ENCODE data around the gene ATP6V0B.

Gene ATP6V0B

DNA sequence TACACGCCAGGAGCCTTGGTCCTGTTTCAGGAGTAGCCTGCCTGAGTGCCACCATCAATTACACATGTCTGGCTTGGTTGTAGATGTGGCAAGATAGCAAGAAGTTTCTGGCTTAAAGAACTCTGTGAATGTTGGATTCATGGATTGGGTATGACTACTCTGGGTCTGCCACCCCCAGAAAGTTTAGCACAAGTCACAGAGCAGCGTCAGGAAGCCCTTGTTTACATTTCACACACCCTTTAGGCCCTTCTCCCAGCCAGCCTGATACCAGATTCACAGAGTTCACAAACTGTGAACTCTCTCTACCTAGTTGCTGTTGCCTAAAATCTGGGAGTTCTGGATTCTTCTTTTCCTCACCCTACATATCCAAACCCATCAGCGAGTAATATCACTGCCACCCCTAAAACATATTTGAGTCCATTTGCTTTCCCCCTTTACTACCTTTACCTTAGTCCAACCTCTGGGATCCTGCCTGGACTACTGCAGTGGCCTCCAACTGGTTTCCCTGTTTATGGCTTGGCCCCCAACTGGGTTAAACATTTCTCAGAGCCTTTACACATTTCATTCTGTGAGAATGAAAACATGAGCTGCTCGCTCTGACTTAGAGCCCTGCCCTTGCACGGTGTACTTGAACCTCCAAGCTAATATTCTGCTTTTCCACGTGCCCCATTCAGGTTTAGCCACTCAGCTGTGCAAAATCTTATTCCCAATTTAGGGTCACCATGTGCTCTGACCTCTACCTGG lies 12.6 kb downstream of the ATP6V0B start:
- Histone ChIP-seq H3K4me2 (no peak overlapping the region), H4K20me1 (peaks cover 0 to 37% (median 19%) of the 10 kb centered on the region in 11 experiments; a peak in 14 of 22 replicates), H3K4me3 (no peak overlapping the region), H3K27ac (no peak overlapping the region), H3K4me1 (peaks cover 14 to 28% (median 24%) of the 10 kb centered on the region in 10 experiments), H3K9me3 (replicated peaks in 1 of 11) (no peaks in the 10 kb centered on the region), H3K36me3 (peaks cover 5 to 55% (median 46%) of the 10 kb centered on the region in 11 experiments; a peak in 21 of 22 replicates), H3K27me3 (no peaks in the 10 kb centered on the region), H3K9ac (no peak overlapping the region)
- TF ChIP-seq Cebpa-rat (IDR thresholded peaks at IDR 0.05), result no peak

DNA sequence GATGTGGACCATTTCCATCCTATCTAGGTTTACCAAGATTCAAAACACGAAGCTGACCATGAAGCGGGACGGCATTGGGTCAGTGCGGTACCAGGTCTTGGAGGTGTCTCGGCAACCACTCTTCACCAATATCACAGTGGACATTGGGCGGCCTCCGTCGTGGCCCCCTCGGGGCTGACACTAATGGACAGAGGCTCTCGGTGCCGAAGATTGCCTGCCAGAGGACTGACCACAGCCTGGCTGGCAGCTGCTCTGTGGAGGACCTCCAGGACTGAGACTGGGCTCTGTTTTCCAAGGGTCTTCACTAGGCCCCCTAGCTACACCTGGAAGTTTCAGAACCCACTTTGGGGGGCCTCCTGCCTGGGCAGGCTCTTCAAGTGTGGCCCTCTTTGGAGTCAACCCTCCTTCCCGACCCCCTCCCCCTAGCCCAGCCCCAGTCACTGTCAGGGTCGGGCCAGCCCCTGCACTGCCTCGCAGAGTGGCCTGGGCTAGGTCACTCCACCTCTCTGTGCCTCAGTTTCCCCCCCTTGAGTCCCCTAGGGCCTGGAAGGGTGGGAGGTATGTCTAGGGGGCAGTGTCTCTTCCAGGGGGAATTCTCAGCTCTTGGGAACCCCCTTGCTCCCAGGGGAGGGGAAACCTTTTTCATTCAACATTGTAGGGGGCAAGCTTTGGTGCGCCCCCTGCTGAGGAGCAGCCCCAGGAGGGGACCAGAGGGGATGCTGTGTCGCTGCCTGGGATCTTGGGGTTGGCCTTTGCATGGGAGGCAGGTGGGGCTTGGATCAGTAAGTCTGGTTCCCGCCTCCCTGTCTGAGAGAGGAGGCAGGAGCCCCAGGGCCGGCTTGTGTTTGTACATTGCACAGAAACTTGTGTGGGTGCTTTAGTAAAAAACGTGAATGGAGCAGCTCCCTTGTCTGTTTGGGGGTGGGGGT lies 15.8 kb downstream of the ATP6V0B start:
- peak overlapping the region; percentile 63 to 82 (median 77) for H3K9ac ChIP-seq
- H3K4me3 ChIP-seq, result peak overlapping the region; percentile 70 to 82 (median 73)
- H3K27me3 ChIP-seq, result no peaks in the 10 kb centered on the region
- H3K27ac ChIP-seq, result peak overlapping the region; percentile 43 to 78 (median 59); a peak in 18 of 22 replicates
- peak overlapping the region; percentile 77 to 99 (median 96) for H3K4me2 ChIP-seq
- H3K4me1 ChIP-seq, result peaks cover 36 to 50% (median 46%) of the 10 kb centered on the region in 10 experiments
- TF ChIP-seq Cebpa-rat (IDR thresholded peaks at IDR 0.05), result no peak
- H3K9me3 ChIP-seq (replicated peaks in 1 of 11), result no peaks in the 10 kb centered on the region
- peaks cover 0 to 10% (median 0%) of the 10 kb centered on the region in 11 experiments; a peak in 5 of 22 replicates for H4K20me1 ChIP-seq
- H3K36me3 ChIP-seq, result peaks cover 0 to 25% (median 21%) of the 10 kb centered on the region in 11 experiments; a peak in 21 of 22 replicates

DNA sequence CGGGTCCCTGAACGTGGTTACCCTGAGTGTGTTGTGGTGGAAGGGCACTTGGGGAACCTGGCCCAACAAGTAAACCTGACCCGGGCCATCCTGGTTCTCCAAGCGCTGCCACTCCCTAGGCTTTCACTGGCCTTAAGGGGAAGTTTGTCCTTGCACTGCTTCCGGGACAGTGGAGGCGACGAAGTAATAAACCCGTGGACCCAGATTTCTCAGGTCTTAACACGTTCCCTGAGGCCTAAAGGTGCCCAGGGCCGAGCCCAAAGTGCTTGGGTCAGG lies 16.4 kb downstream of the ATP6V0B start:
- TF ChIP-seq Cebpa-rat (IDR thresholded peaks at IDR 0.05), result no peak
- H4K20me1 ChIP-seq, result peaks cover 0 to 12% (median 0%) of the 10 kb centered on the region in 11 experiments; a peak in 4 of 22 replicates
- peaks cover 39 to 56% (median 52%) of the 10 kb centered on the region in 10 experiments for H3K4me1 ChIP-seq
- H3K9me3 ChIP-seq (replicated peaks in 1 of 11), result no peaks in the 10 kb centered on the region
- H3K27ac ChIP-seq, result peak overlapping the region; percentile 43 to 78 (median 59); a peak in 21 of 22 replicates
- peaks cover 0 to 19% (median 15%) of the 10 kb centered on the region in 11 experiments; a peak in 20 of 22 replicates for H3K36me3 ChIP-seq
- H3K9ac ChIP-seq, result peak overlapping the region; percentile 63 to 82 (median 77)
- no peaks in the 10 kb centered on the region for H3K27me3 ChIP-seq
- H3K4me2 ChIP-seq, result peak overlapping the region; percentile 77 to 99 (median 96)
- peak overlapping the region; percentile 70 to 82 (median 73) for H3K4me3 ChIP-seq

DNA sequence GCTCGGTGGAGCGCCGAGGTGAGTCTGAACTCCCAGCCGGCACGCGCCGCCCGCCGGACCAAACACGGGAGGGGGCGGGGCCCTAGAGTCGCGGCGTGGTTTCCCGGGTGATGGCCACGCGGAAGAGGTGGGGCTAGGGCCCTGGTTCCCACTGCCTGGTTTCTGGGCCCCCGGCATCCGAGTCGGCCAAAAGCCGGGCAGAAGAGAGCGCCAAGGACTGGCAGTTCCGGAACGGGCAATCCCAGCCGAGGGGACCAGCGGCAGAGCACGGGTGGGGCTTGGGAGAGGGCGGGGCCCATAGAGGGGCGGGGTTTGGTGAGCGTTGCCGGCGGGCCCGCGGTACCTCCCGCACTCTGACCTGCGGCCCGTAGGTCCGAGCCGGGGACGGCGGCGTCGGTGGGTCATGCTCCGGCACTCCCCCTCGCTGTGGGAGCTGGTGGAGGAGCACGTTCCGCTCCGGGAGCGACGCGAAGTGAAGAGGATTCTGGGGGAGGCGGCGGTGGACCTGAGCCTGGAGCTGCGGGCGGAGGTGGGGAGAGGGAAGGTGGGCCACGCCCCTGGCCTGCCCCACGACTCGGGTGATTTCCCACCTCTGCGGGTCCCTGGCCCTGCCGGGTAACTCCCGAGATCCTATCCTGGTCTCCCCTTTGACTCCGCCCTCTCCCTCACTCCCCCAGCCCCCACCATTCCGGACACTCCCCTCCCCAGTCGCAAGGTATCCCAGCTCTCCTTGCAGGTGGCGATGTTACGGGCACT lies 16.9 kb downstream of the ATP6V0B start, which contains the start of gene CCDC24:
Gene CCDC24, plus strand, starts transcription at position 124 of the 756 bp plus-strand sequence. Its CDS starts 280 bp downstream, at position 404.
- Histone ChIP-seq H3K4me3 (peak within 1 kb of the TSS; percentile 70 to 82 (median 73)), H3K4me2 (peak within 1 kb of the TSS; percentile 77 to 99 (median 96)), H4K20me1 (peaks cover 0 to 14% (median 0%) of the 10 kb centered on the region in 11 experiments; a peak in 4 of 22 replicates), H3K9ac (peak within 1 kb of the TSS; percentile 63 to 82 (median 77)), H3K27me3 (no peaks in the 10 kb centered on the region), H3K27ac (peak within 1 kb of the TSS; percentile 43 to 78 (median 59); a peak in 21 of 22 replicates), H3K9me3 (replicated peaks in 1 of 11) (no peaks in the 10 kb centered on the region), H3K36me3 (peaks cover 0 to 14% (median 10%) of the 10 kb centered on the region in 11 experiments; a peak in 16 of 22 replicates), H3K4me1 (peaks cover 39 to 61% (median 57%) of the 10 kb centered on the region in 10 experiments)
- no peak for TF ChIP-seq Cebpa-rat (IDR thresholded peaks at IDR 0.05)

DNA sequence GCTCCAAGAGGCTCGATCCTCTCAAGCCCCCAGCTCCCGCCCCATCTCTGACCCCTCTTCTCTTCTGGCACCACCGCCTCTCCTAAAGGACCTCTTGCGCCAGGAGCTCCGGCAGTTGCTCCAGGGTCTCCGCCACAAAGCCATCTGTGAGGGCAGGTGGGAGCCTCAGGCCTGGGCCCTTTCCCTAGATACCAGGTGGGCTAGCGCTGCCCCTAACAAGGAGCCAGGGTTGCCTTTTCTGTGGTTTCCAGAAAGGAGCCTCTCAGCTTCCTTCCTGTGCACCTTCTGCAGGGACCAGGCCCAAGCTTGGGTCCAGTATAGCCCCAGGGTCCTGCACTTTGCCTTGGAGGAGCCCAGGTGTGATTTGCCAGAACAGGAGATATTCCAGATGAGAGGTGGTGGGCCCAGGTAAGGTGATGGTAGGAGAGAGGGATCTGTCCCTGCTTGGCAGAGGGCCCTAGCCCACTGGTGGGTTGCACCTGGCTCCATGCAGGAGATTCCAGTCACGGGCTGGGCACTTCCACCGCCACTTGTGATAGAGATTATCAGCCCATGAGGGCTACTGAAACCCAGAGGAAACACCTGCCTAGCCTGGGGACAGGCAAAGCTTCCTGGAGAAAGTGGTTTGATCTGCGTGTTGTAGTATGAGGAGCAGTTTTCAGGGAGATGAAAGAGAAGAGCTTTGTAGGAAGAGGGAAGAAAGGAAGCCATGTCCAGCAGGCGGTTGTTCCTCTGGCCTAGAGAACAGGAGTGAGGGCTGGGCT lies 17.7 kb downstream of the ATP6V0B start:
- Histone ChIP-seq H3K4me2 (peak overlapping the region; percentile 77 to 99 (median 96)), H3K27me3 (no peaks in the 10 kb centered on the region), H3K4me1 (peaks cover 39 to 63% (median 58%) of the 10 kb centered on the region in 10 experiments), H3K27ac (peak overlapping the region in 7 of 11 experiments; percentile 51 to 78 (median 59); a peak in 13 of 22 replicates), H3K36me3 (peaks cover 0 to 7% (median 3%) of the 10 kb centered on the region in 11 experiments; a peak in 6 of 22 replicates), H3K9ac (peak overlapping the region; percentile 63 to 82 (median 77); a peak in 21 of 22 replicates), H3K4me3 (peak overlapping the region; percentile 70 to 82 (median 73)), H3K9me3 (replicated peaks in 1 of 11) (no peaks in the 10 kb centered on the region), H4K20me1 (peaks cover 0 to 14% (median 0%) of the 10 kb centered on the region in 11 experiments; a peak in 3 of 22 replicates)
- no peak for TF ChIP-seq Cebpa-rat (IDR thresholded peaks at IDR 0.05)

DNA sequence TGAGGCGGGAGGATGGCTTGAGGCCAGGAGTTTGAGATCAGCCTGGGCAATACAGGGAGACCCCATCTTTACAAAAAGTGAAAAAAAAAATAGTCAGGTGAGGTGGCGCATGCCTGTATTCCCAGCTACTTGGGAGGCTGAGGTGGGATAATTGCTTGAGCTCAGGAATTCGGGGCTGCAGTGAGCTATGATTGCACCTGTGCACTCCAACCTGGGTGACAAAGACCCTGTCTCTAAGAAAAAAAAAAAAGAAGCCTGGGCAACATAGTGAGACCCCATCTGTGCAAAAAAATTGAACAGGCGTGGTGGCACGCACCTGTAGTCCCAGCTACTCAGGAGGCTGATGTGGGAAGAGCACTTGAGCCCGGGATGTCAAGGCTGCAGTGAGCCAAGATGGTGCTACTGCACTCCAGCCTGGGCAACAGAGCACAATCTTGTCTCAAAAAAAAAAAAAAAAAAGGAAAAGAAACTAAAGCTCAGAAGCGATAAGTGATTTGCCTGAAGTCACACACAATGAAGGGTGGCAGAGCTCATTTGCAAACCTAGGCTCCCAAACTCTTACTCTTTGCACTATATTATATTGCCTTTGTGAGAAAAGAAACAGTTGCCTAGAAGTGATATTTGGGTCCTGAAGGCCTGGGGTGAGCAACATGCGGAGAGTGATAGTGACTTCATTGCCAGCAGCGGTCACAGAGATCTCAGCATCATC lies 18.6 kb downstream of the ATP6V0B start:
- Histone ChIP-seq H4K20me1 (peaks cover 0 to 14% (median 0%) of the 10 kb centered on the region in 11 experiments; a peak in 3 of 22 replicates), H3K4me2 (peak overlapping the region; percentile 16 to 99 (median 96); a peak in 17 of 22 replicates), H3K9me3 (replicated peaks in 1 of 11) (no peaks in the 10 kb centered on the region), H3K36me3 (no peaks in the 10 kb centered on the region), H3K4me3 (no peak overlapping the region), H3K27me3 (no peaks in the 10 kb centered on the region), H3K9ac (peak overlapping the region in 3 of 11 experiments; percentile 78 to 82 (median 79); a peak in 2 of 22 replicates), H3K27ac (no peak overlapping the region), H3K4me1 (peaks cover 39 to 63% (median 58%) of the 10 kb centered on the region in 10 experiments)
- TF ChIP-seq Cebpa-rat (IDR thresholded peaks at IDR 0.05), result no peak

DNA sequence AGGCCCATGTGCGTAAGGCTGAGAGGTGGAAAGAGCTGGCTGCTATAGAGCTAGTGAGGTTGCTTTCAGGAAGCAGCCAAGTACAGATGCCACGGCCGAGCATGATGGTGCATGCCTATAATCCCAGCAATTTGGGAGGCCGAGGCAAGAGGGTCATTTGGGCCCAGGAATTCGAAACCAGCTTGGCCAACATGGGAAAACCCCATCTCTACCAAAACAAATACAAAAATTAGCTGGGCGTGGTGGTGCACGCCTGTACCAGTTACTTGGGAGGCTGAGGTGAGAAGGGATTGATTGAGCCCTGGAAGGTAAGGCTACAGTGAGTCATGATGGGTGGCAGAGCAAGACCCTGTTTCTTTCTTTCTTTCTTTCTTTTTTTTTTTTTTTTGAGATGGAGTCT lies 19.3 kb downstream of the ATP6V0B start:
- Histone ChIP-seq H4K20me1 (peaks cover 0 to 14% (median 0%) of the 10 kb centered on the region in 11 experiments; a peak in 3 of 22 replicates), H3K9me3 (replicated peaks in 1 of 11) (no peaks in the 10 kb centered on the region), H3K4me1 (peaks cover 39 to 65% (median 60%) of the 10 kb centered on the region in 10 experiments), H3K27ac (no peak overlapping the region; a peak in 1 of 22 replicates), H3K4me3 (no peak overlapping the region), H3K27me3 (no peaks in the 10 kb centered on the region), H3K36me3 (no peaks in the 10 kb centered on the region), H3K9ac (no peak overlapping the region), H3K4me2 (peak overlapping the region in 10 of 11 experiments; percentile 16 to 99 (median 85); a peak in 11 of 22 replicates)
- TF ChIP-seq Cebpa-rat (IDR thresholded peaks at IDR 0.05), result no peak
